A204.1 (cell line): ENCODE measurements around the gene TFPI.

Experiments
- FAIRE-seq: peaks from 2 replicates; lab custom pipeline; 2012; peaks lifted over from hg19 to GRCh38; lab: Jason Lieb, UNC

TFPI gene

GRCh38 chr2:187503700-187504099 lies 50.5 kb downstream of the TFPI start:
- no peak for FAIRE-seq

DNA sequence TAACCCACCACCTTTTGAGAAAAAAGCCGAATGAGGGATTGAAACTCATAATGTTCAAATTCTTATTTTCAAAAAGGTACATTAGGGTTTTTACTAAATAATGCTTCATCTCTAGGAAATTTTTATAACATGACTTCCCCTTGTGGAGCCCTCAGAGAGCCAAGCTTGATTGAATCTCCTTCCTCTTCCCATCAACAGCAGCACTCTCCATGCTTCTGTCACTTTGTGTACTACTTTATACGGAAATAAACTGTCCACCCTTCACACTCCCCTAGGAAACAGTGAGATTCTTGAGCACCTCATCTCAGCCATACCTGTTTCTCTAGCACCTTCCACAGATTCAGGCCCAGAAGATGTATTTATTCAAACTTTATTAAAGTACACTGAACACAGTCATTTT lies 51.8 kb downstream of the TFPI start:
- no peak for FAIRE-seq

DNA sequence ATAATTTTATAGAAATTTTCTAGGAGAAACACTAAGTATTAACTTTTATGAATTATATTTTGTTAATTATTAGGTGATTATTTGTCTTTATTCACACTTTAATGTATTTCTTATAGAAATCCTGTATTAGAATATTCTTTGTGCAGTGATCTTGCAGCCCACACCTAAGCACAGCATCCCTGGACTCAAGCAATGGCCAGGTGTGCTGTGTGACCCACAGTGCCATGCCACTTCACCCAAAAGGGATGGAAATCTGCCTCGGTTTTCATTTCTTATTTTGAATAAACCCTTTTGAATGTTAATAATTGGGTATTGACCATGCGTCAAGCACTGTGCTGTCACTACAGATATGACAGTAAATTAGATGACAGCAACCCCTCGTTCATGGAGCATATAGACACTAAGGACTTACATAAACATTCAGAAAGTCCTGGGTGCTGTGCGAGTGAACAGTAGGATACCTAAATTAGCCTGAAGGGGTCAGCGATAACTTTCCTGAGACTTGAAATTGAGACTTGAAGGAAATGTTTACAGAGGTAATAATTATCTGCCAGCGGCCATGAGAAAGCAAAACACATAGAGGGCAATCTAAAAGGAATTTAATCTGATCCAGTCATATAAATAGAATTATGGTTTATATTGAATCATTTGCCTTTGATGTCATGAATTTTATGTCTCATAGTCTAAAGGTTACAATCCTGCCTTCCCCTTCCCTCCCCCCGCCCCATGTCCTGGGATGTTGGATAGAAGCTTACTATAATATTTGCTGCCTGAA lies 53.5 kb downstream of the TFPI start:
- FAIRE-seq: no peak

DNA sequence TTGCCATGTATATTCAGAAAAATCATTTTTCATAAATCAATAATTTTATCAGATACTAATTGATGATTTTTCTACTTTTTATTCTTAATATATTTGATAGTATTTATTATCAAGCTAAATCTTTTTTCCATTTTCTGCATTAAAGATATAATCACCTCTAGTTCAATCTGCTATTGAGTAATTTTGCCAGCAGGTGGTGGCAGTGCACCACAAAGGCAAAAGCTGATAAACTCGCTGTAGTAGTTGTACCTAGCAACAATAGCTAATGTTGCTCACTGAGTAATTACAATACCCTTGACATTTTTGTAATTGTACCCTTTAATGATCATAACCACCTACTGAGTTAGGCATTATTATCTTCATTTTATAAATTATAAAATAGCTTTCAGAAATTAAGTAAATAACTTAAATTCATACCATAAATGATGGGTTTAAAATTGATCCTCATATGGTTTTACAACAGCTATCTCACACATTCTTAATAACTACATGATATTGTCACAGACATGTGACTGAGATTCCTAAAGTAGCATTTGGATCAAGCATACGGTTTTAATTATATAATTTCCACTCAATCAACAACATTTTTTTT lies 54.2 kb downstream of the TFPI start:
- peak; percentile 96 for FAIRE-seq

- FAIRE-seq: peak; percentile 97
Observed at GRCh38 chr2:187497858-187498463, 56.3 kb downstream of the TFPI start.

- FAIRE-seq: no peak
Observed at GRCh38 chr2:187497140-187497539, 57.1 kb downstream of the TFPI start.

- FAIRE-seq: no peak
Observed at GRCh38 chr2:187495324-187495723, 58.9 kb downstream of the TFPI start.

GRCh38 chr2:187493877-187494568 lies 60.2 kb downstream of the TFPI start:
- no peak for FAIRE-seq

DNA sequence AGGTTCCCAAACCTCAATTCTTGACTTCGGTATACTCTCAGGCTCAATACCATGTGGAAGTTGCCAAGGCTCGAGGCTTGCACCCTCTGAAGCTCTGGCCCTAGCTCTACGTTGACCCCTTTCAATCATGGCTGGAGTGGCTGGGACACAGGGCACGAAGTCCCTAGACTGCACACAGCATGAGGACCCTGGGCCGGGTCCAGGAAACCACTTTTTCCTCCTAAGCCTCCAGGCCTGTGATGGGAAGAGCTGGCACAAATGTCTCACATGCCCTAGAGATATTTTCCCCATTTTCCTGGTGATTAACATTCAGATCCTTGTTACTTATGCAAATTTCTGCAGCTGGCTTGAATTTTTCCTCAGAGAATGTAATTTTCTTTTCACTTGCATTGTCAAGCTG lies 61.1 kb downstream of the TFPI start:
- no peak for FAIRE-seq

DNA sequence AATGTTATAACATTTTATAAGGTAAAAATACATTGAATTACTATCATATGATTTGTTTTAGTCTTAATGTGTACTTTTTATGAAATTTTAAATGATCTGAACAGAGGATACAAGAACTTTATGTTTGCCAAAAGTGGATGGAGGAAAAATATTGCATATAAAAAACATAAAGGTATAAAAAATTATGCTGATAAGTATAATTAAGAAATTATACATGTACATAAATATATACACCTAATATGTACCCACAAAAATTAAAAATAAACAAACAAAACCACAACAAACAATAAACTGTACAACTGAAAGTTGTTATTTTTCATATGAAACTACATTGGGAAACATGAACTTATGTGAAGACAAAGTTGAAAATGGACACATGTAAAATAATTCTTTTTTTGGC lies 68.0 kb downstream of the TFPI start:
- peak; percentile 80 for FAIRE-seq

DNA sequence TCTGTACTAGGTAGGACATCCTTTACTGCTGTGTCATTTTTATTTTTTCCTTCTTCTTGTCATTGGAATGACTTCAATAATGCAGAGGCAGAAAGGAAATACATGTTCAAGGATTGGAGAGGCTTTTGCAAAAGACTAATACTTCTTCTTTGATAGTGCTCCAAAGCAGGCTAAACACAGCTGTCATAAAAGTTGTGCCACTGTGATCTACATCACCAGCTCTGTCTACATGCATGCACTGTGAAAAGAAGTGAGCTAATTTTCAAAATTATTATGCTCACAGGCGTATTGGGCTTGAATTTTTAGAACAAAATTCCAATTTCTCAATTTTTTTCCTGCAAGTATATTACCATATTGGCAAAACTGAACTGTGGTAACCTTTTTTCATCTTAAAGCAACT lies 68.7 kb downstream of the TFPI start:
- no peak for FAIRE-seq

GRCh38 chr2:187483537-187483936 lies 70.7 kb downstream of the TFPI start:
- no peak for FAIRE-seq

DNA sequence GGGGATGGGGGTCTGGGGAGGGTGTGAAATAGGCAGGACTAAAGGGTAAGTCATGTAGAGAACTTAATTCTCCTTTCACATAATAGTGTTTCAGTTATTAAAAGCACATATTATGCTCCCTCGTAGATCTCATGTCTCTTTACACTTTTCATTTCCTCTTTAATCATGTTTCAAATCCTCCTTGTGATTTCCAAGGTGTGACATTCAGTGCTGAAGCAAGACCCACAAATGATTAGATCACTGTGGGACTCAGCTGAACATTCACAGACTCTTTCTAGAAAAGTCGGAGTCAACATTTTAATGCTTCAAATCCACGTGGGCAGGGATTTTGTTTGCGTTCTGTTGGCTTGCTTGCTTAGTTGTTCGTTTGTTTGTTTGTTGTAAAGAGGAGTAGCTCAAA lies 71.4 kb downstream of the TFPI start:
- FAIRE-seq: no peak

DNA sequence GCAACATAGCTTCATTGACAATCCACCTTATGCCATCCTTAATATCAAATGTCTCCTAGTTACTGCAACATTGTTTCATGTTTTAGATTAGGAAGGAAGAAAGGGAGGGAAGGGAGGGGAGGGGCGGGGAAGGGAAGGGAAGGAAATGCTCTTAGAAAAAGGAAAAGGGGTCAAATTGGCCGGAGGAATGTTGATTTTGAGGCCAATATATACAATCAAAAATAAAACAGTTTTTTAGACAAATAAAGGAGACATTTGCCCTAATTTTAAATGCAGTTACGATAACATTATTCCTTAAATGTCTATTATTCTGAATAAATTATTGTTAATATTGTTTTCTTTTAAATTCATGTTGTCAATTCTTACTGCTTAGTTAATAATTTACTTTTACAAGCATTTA lies 72.7 kb downstream of the TFPI start:
- no peak for FAIRE-seq

DNA sequence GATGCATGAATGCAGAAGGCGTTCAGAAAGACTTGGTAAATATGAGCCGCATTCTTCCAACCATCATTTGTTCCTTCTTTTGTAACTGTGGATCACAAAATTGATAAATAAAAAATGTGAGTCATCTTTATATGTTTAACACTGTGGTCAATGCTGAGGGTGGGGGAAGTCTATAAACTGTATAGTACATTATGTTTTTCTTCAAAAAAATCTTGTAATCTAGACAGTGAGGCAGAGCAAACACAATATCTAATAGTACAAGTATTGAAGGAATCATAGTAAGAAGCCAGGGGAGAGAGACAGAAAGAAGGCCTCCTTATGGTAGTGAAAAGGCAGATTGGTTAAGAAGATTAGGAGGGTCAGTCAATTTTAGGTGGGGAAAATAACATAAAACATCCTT lies 75.5 kb downstream of the TFPI start:
- FAIRE-seq: no peak

GRCh38 chr2:187477051-187477450 lies 77.2 kb downstream of the TFPI start:
- FAIRE-seq: no peak

DNA sequence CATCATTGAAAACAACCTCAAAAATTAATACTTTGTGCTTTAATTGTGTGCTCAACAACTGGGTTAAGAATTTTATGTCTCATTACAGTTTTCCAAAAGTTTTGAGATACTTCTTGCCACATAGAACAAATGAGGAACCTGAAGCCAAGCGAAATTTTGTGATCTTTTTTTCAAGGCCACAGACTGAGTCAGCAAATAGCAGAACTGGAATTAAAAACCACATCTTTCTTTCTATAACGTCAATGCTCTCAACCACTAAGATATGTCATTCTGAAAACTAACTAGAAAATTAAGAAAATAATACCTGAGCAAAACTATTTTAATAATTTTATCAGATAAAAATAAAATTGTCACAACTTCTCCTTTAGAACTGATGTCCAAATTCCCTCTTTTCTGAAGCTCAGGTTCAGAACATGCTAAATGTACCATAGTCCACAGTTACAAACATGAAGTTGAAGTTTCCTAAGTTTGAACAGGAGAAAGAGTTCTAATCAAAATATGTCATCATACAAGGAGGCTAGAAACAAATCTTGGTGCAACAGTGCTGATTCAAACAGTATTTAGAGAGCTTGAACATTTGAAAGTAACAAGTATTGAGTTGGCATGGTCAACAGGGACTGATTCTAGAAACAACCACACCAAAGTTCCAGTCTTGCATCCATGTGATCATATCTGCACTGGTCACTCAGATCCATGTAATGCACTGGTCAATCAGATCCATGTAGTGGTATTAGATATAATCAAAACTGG lies 78.6 kb downstream of the TFPI start:
- no peak for FAIRE-seq

DNA sequence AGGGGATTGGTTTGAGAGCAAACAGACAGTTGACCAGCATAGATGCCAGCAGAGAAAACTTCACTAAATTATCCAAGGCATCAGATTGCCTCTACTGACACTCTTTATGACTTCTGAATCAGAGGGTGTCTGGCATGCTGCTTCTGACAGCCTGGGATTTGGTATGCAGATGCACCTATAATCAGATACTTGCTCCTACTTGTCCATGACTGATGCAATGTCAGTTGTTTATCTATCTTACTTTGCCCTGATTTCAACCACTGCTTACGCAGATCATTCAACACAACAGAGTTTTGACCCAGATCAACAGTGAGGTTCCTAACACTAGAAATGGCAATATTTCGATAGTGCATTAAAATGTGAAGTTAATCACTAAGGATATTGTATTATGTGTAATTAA lies 83.5 kb downstream of the TFPI start:
- FAIRE-seq: no peak

DNA sequence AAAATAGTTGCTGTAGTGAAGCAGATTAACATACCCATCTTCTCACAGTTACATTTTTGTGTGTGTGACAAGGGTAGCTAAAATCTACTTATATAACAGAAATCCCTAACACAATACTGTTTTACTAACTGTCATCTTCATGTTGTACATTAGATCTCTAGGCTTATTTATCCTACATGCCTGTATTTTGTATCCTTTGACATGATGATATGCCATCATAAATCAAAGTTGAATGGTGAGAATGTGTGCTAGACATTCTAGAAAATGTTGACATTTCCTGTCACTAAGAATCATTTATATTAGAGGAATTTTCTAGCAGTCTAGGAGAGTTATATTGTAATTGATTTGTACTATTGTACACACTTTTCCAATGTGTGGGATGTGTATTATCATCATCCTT lies 84.7 kb downstream of the TFPI start:
- FAIRE-seq: no peak

DNA sequence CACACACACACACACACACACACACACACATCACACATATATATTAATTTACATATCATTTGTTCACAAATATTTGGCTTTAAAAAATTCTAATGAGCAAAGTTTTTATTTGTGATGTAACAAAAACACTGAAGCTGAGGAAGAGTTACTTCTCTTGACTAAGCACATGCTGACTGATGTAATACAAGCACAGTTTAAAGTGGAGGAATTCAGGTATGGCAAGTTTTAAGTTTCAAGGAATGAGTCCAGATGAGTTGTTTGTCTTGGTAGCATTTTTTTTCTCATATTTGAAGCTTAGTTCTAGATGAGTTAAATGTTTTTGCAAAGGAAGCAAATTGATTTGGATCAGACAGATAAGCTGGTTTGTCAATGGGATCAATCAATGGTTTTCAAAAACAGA lies 86.0 kb downstream of the TFPI start:
- FAIRE-seq: no peak

- no peak for FAIRE-seq
Observed at GRCh38 chr2:187466129-187466792, 88.0 kb downstream of the TFPI start.

DNA sequence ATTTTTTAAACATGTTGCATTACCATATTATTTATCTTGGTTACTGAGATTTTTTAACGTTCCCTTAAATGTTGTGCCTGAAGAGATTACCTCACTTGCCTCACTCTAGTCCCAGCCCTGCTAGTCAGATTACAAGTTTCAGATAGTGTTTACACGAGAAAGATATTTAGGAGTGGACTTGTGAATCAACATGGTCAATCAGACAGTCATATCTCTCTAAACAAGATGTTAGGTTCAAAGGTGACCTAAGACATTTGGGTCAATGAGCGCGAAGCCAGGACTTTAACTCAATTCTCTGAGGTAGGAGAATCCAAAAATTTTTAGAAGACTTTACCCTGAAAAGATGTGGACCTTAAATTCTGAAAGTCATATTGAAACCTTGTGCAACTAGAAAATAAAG lies 91.4 kb downstream of the TFPI start:
- FAIRE-seq: no peak
